NCI-H748 treated with DMSO at 0.1 percent for 48 hours (cell line): ENCODE results near the gene RYR2.
"Not testable (repeated sequence)": the region's sequence is repeated elsewhere in the genome, so short reads cannot be mapped to it uniquely, and the experiment has no call there.

Experiments used
- DNase-seq: peaks from one replicate; lab custom pipeline; 2025; lab: John Stamatoyannopoulos, UW

Gene RYR2

DNA sequence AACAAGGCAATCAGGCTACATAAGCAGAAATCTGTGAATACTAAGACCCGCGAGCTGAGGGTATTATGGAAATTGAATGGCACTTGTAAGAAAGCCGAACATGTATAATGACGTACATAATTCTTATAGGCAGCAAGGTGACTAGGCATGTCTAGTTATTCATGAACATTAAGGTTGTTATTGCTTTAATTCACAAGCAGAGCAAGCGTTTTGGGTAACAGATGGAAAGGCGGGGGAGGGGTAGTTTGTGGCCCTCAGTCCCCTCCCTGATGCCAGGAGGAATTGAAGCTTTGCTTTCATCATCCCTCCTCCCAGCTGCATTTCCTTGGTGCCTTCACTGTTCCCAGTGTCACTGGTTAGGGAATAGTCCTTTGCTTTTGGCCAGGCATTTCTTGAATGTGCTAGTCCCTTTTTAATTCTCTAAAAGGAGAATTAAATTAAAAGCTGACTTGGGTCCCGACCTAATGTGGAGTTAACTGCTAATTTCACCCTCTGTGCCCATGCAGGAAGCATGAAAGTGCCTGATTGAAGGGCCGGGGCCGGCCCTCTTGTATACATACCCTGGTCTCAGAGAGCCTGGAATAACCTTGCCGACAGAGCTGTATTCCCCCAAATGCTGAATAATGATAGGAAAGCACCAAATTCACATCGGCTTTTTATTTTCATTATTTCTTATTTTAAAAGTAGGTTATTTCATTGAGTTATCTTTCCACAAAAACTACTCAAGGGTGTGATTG, 42.5 kb downstream of the RYR2 start:
- no peak for DNase-seq

DNA sequence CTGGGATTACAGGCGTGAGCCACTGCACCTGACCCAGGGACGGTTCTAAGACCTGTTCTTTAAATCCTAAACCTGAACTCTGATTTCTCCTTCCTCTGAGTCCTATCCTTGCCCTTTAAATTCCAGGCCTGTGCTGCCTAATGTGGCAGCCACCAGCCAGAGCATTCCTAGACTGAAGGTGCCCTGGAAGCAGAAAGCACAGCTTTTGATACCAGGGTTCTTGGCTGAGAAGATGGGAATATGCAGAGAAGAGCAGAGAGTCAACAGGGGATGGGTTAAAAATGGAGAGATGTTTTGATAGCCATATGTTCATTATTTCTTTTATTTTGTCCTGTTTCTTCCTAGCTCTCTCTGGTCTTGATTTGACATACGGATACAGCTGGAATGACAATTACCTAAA, 49.7 kb downstream of the RYR2 start:
- DNase-seq = no peak

DNA sequence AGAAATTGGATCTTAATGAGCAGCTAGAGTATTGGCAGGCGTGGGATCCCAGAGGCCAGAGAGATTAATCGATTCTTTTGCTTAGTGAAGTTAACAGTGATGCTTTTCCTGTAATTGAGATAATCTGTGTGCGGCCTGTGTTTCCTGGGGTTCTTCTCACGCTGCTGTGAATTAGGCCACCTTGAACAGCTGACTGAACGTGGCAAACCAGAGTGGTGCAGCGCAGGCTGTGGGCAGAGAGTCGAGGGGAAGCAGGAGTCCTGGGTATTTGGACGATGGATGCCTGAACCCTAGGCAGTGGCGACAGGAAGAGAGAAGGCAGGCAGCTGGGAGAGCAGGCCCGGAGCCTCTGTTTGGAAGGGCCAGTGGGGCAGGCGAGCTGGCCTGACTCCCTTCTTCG, 51.7 kb downstream of the RYR2 start:
- DNase-seq = no peak

DNA sequence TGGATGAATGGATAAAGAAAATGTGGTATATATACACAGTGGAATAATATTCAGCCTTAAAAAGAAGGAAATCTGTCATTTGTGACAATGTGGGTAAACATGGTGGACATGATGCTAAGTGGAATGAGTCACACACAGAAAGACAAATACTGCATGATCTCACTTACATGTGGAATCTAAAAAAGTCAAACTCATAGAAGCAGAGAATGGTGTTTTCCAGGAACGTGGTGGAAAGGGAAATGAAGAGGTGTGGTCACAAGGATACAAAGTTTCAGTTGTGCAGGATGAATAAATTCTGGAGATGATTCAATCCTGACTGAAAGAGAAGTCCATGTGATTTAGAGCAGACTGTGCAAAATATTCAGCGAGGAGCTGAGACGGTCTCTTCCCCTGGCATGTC, 56.6 kb downstream of the RYR2 start:
- no peak for DNase-seq

DNA sequence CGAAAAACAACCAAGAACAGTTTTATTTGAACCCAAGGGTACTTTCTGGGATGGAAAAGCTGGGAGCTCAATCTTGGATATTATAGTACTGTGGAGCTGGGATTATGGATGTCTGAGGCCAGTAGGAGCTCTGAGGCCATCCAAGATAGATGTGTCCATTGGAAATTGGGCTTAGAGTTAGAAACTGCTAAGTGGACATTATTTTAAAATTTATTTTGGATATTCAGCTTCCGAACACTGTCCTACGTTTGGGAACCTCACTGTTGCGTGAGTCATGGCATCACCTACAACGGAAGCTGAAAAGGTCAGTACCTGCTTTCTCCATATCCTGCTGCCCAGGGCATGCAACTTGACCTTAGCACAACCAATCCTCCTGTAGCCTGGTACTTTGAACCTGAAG, 61.0 kb downstream of the RYR2 start:
- no peak for DNase-seq

DNA sequence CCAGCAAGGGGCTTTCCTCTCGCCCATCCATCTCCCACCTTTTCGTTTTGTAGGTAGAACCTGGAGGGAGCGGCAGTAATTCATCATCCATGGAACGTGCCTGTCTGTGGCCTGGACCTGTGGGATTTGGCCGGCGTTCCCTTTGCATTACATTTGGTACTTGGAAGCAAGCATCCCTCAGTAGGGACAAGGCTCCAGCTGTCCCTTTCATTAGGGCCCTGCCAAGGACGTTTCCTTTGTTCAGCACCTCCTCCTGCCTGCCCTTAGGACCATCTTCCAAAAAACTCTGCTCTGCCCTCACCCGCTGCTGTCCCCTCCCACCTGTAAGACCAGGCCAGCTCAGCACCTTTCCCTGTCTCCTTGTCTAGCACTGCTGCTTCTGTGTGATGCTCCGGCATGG, 62.1 kb downstream of the RYR2 start:
- DNase-seq = no peak

DNA sequence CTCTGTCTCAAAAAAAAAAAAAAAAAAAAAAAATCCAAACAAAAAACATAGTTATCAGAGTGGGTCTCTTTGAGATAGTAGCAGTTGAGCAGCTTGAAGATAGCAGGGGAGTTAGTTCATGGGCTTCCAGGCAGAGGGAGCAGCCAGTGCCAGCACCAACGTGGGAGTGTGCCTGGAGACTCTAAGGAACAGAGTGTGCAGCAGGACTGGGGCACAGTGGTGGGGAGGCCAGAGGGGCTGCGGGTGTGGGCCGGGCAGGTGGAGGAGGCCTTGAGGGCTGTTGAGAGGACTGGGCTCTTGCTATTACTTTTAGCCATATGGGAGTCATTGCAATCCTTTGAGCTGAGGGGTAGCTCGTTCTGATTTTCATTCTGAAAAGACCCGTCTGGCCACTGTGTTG, 63.8 kb downstream of the RYR2 start:
- DNase-seq = no peak

DNA sequence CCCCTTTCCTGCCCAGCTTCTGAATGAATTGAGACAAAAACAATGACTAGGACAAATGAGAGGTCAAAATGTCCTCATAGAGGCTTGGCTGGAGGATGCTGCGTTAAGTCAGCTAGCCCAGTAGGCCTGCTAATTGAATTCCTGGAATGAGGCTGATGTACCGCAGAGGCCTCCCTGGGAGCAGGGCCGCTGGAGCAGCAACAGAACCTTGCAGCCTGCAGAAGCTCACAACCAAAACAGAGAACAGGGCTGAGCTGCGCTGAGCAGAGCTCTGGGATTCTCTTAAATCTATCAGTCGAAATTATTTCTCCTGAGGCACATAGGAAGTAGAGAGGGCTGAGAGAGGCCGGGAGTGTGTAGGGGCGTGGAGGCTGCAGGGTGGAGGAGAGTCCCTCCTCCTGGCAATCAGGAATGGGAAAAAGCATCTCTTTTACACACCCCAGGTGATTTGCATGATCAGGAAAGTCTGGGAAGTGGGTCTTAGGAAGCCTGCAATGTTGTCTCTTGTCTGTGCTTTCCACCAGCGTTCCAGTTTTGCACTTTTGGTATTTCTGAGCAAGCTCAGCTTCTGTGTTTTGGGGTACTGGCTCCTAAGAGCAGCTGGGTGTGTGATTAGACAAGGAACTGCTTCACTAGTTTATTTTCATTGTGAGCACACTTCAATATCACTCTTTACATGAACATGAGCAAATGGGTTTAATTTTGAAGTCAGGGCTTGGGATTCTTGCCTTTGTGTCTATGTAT, 66.5 kb downstream of the RYR2 start:
- DNase-seq = no peak

DNA sequence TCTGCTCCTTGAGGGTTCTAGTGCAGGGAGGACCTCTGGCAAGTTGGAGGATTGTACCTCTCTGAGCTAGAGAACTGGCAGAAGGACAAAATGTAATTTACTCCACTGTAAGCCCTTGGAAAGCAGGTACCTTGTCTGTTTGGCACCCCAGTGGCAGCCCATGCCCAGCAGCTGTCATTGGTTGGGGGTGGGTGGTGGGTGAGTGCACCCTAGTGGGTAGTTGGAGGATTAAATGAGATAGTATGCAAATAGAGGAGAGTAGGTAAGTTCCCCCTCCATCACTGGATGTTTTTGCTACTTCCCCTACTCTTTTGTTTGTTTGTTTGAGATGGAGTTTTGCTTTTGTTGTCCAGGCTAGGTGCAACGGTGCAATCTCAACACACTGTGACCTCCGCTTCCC, 69.8 kb downstream of the RYR2 start:
- no peak for DNase-seq

DNA sequence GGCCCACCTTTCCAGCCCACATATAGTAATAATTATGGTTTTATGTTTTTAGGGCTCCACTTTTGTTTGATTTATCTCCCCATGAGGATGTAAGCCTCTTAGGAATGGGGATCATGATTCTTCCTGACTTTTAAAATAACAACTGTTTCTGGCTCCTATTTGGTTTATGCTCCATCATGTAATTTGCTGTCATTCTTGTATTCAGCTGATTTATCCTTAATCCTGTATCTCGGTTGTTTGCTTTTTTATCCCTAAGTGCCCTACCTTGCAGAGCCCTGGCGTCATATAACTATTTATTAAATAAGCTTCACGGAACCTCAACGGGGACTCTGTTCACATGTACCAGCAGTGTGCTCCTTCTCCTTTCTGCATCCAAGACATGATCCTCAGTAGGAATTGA, 70.7 kb downstream of the RYR2 start:
- DNase-seq = no peak

DNA sequence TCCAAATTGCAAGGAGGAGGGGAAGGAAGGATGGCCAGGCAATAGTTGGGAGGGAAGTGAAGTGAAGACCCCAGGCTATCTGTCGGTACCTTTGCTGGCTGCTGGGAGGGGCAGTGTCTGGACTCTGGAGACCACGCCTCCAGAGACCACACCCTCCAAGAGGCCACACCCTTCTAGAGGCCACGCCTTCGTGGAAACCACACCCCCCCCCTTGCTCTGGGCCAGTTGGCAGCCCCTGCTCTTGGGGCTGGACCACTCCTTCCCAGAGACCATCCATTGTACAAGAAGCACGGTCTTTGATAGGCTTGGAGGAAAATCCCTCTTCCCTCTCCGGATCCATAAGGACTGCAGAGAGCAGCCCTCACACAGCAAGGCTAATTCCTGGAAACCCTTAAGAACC, 73.1 kb downstream of the RYR2 start:
- no peak for DNase-seq

DNA sequence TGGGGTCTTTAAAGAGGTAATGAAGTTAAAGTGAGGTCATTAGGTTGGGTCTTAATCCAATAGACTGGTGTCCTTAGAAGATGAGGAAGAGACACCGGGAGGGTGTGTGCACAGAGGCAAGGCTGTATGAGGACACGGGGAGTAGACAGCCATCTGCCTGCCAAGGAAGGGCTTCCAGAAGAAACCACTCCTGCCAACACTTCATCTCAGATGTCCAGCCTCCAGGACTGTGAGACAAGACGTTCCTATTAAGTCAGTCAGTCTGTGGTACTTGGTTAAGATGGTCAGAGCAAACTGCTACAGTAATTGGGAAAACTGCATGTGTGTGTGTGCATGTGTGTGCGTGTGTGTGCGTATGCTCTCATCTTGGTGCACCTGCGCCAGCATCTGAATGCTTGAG, 77.1 kb downstream of the RYR2 start:
- no peak for DNase-seq

DNA sequence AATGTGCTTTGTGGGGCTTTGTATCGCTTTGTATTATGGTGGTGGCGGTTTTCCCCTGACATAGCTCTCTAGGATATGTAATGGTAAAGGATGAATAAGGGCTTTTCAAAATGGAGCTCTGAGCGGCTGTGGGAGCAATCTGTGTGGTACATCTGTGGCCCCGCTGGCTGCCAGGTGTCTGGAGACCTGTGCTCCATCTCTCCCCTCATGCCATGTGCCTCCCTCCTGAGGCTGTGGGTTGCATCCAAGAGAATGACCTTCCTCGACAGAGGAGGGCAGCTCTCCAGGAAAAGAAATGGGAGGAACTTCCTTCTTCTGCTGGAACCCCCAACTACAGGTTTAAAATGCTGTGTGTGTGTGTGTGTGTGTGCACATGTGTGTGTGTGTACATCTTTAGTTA, 78.7 kb downstream of the RYR2 start:
- DNase-seq = no peak

DNA sequence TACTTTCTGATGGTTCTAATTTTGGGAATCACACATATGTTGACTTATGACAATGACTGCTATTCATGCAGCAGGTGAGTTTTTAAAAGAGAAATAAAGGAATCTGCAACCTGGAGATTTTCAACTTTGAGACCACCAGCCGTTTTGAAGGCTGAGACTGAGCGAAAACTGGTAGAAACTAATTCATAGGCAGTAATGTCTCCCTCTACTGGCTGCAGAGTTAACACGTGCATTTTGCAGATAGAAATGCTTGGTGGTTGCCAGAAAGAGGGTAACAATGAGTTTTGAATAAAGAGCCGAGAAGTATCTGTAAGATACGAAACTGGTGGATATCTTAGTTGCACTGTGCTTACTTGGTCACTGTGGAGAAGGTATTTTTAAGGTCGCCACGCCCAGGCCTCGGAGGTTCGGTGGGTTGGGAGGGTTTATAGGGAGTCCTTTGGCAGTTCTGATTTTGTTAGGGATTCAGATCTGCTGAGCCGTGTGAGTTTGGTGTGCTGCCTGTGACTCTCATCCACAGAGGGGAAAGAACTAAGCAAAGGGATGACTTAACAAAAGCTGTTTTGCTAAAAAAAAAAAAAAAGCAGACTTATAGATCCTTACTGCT, 83.0 kb downstream of the RYR2 start:
- peak; percentile 20 for DNase-seq

DNA sequence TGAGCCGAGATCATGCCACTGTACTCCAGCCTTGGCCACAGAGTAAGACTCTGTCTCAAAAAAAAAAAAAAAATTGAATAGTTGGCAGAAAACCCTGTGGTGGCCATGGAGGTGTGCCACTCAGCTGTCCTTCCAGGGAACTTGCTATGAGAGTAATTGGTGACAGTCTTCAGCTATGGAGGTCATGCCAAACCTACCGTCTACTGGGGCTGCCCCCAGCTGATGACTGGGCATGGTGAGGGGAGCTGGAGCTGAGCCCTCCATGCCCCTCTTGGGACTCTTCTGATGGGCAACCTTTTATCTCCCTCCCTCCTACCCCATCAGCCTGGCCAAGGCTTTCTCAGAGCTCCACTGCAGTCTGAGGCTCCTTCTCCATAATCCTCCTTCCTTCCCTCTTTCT, 84.2 kb downstream of the RYR2 start:
- no peak for DNase-seq

DNA sequence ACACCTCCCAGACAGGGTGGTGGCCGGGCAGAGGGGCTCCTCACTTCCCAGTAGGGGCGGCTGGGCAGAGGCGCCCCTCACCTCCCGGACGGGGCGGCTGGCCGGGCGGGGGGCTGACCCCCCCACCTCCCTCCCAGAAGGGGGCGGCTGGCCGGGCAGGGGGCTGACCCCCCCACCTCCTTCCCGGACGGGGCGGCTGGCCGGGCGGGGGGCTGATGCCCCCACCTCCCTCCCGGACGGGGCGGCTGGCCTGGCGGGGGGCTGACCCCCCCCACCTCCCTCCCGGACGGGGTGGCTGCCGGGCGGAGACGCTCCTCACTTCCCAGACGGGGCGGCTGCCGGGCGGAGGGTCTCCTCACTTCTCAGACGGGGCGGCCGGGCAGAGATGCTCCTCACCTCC, 85.3 kb downstream of the RYR2 start:
- not testable (repeated sequence) for DNase-seq

DNA sequence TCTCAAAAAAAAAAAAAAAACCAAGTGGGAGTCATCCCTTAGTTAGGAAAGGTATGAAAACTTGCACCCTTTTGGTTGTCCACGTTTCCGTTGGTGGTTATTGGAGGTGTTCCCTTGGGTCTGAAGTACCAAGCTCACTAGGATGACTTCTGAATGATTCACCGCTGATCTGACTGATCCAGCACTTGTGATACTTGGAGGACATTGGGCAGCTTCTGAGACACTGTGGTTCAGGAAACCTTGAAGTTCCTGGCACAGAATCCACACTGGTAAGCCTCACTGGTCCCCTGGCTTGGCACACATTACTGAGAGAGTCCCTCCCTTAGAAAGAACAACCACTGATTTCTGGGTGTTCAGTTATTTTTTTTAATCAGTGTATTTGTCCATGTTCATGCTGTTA, 91.9 kb downstream of the RYR2 start:
- no peak for DNase-seq

DNA sequence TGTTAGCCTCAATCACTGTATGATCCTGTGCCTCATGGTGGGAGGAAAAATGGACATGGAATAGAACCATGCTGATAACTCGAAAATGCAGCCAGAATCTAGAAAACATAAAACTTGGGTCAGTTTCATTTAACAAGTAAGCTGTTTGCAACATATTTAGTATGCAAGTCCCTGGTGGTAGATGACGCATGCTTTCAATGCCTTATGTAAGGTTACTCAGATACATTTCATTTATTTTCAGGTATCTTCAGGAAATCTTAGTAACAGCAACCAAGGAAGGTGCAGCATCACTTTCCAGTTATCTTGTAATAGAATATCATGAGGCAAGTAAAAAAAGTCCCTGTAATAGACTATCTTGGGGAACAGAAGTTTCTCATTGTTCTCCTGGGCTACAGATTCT, 92.9 kb downstream of the RYR2 start:
- DNase-seq = no peak

DNA sequence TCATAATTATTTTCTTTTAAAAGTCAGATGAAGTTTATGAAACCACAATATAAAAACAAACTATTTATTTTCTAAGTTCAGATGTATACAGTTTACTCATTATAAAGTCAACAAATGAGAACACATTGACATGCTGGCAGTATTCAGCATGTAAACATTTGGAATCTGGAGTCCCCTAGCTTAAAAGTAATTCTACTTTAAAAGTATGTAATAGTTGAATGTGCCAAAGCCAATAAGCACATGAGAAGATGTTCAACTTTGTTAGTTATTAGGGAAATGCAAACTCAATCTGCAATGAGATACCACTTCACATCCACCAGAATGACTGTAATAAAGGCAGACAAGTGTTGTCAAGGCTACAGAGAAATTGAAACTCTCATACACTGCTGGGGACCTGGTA, 96.6 kb downstream of the RYR2 start:
- no peak for DNase-seq

DNA sequence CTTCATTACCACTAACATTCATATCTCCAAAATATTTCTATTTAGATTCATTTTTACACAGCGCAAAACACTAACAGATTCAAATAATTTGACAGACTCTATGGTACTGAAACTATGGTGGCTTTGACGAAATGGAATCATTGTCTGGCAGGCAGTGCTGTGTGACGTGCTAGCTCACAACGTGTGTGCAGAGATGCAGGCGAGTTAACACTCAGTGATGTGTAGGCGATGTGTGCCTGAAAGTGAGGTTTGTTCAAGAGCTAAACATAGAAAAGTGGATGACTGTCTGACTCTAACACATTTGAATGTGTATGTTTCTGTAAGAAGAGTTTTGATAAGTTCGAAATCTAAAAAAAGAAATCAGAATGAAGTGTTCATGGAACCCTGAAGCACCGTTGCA, 97.7 kb downstream of the RYR2 start:
- no peak for DNase-seq

DNA sequence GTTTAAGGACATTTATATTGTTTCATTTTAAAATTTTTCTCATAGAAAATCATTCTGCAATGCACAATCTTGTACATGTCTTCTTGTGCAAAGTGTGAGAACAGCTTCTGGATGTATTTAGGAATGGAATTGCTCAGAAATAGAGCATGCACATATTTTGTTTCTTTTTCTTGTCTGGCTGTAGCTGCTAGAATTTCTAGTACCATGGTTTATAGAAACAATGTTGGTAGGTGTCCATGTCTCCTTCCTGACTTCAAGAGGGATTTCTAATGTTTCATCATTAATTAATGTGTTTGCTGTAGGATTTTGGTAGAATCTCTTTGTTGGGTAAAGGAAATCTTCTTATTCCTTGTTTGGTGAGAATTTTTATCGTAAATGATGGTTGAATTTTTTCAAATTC, 99.0 kb downstream of the RYR2 start:
- no peak for DNase-seq

DNA sequence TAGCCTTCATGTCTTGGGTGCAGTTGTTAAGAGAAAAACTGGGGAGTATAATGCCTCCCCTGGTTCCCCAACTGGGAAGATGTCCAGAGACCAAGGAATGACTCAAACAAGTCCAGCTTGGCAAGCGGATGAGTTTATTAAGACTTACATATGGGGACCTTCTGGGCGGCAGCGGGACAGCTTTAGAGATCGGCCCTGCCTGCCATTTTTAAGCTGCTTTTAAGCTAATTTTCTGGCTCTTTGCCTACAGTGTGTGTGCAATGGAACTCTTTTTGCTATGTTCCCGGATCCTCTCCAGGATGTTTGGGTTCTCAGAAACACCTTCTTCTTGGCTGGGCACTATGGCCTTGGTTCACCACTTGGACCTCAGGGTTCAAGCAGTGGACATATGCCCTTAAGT, 99.5 kb downstream of the RYR2 start:
- DNase-seq = no peak

DNA sequence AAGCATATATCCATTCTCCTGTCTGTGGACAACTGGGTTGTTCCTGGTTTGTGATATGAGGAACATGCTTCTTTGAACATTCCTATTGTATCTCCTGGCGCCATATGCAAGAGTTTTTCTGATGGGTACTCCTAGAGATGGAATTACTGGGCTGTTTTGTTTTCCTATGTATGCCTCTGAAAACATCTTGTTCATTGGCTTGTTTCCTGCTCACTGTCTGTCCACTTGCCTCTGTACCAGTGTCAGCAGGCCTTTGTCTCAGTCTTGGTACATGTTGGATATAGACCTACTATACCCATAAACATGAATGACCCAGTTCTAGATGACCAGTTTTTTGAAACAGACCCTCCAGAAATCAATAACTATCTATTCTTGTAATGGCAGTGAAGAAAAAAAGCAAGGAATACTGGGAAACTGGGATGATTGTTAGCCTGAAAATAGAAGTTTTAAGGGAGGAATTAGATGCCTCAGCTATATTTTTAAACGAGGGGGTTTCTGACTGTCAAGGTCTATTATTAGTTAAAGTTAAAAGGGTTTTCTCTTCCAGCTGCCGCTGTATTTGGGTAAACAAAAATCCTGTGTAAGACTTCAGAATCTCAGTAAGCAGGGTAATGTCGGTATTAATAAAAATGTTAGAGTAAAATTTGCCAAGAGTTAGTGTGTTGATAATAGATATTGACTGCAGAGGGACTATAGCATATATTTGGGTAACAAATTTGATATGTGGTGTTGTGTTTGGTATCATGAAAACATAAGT, 103.6 kb downstream of the RYR2 start:
- no peak for DNase-seq
